Small intestine (tissue), 7 donors: ENCODE measurements around the gene PDE6A. TPM values are rescaled to one million over a fixed set of nuclear protein-coding genes. Genes with fewer than 3 reads are reported as not detected.

Experiments
- DNase-seq, 2 donors: peaks; one replicate each; pipeline versions ENCODE4 v3.0.0 to v3.0.0-alpha.2; 2013
- FAIRE-seq: peaks from 2 replicates; lab custom pipeline; 2012; peaks lifted over from hg19 to GRCh38; lab: Jason Lieb, UNC
- H3K27ac ChIP-seq, 3 donors: one replicate each; pipeline ENCODE4 v1.5.1; 2013; ENCODE audit warnings: low read length in 2 of 3, mild to moderate bottlenecking in 2 of 3, control low read depth in 1 of 3, inconsistent platforms in 1 of 3, low read depth in 1 of 3, moderate library complexity in 1 of 3
- H3K27me3 ChIP-seq, 3 donors: one replicate each; pipeline ENCODE4 v1.6.1; 2013; ENCODE audit warnings: low read length in 3 of 3, inconsistent platforms in 1 of 3; ENCODE audit not compliant: control insufficient read depth in 3 of 3, insufficient read depth in 3 of 3
- H3K36me3 ChIP-seq, 3 donors: one replicate each; pipeline ENCODE4 v1.6.1; 2013; ENCODE audit warnings: low read length in 3 of 3, inconsistent platforms in 1 of 3, low read depth in 1 of 3, mild to moderate bottlenecking in 1 of 3, moderate library complexity in 1 of 3; ENCODE audit not compliant: control insufficient read depth in 3 of 3, insufficient read depth in 2 of 3
- H3K4me1 ChIP-seq, 3 donors: one replicate each; pipeline ENCODE4 v1.6.1; 2013; ENCODE audit warnings: low read length in 2 of 3, inconsistent platforms in 1 of 3, low read depth in 1 of 3, mild to moderate bottlenecking in 1 of 3, moderate library complexity in 1 of 3; ENCODE audit not compliant: control insufficient read depth in 3 of 3, insufficient read depth in 2 of 3
- H3K4me3 ChIP-seq, 3 donors: one replicate each; pipeline ENCODE4 v1.5.1; 2013; ENCODE audit warnings: low read length in 3 of 3, control low read depth in 1 of 3, inconsistent platforms in 1 of 3, low read depth in 1 of 3, mild to moderate bottlenecking in 1 of 3, moderate library complexity in 1 of 3
- H3K9me3 ChIP-seq, 2 donors: one replicate each; pipeline ENCODE4 v1.6.1; 2013; ENCODE audit warnings: low read depth in 1 of 2, low read length in 1 of 2; ENCODE audit not compliant: control insufficient read depth in 2 of 2, insufficient read depth in 1 of 2
- WGBS, 3 donors: extraction: QIAGEN DNeasy Blood & Tissue Kit; methylation state at CpG; one replicate each; pipeline ENCODE4 v1.1.7; 2013; 5-methylcytosine and 5-hydroxymethylcytosine counted together
- polyA plus RNA-seq, 4 donors: library from polyadenylated mRNA; stranded (reverse) in 3 of 4; unstranded in 1 of 4; fragments of 200-250 nt in 3 of 4; fragments of 120-200 nt in 1 of 4; gene quantifications; one replicate each; pipeline versions ENCODE4 v1.2.1 to v1.2.3, GENCODE V29; 2013
- donor health status: healthy with polysubstance abuse.
- donor health status: control.
- donor health status: control.
- donor health status: Bipolar disorder and iron deficiency.
- donor health status: healthy.

The PDE6A gene
- polyA plus RNA-seq, 4 donors: 0.03 to 1.3 TPM; not detected in 2

GRCh38 chr5:149938279-149938678 lies 6.3 kb downstream of the PDE6A start:
- H3K27ac ChIP-seq: peak overlapping the region in 1 of 3 donors; percentile 86
- 36 to 40% (median 38%) methylated on average over 2 of the region's 2 CpGs for WGBS, 3 donors
- peak in 1 of 2 donors; percentile 58 for DNase-seq

GRCh38 chr5:149937610-149938009 lies 7.0 kb downstream of the PDE6A start:
- H3K27me3 ChIP-seq: no peaks in the 10 kb centered on the region
- no peak overlapping the region for H3K4me3 ChIP-seq
- peak in 1 of 2 donors; percentile 33 for DNase-seq
- H3K4me1 ChIP-seq: peaks cover 0 to 49% (median 0%) of the 10 kb centered on the region in 3 donors
- 10 to 52% (median 35%) methylated on average over 1 of the region's 1 CpG for WGBS, 3 donors
- FAIRE-seq: no peak
- H3K27ac ChIP-seq: no peak overlapping the region
- H3K9me3 ChIP-seq: no peaks in the 10 kb centered on the region
- H3K36me3 ChIP-seq: no peaks in the 10 kb centered on the region

More at GRCh38 chr5:149938279-149938678, 6.3 kb downstream of the PDE6A start:
- Histone ChIP-seq H3K9me3 (no peaks in the 10 kb centered on the region), H3K4me1 (peaks cover 0 to 50% (median 0%) of the 10 kb centered on the region in 3 donors), H3K4me3 (no peak overlapping the region), H3K27me3 (no peaks in the 10 kb centered on the region), H3K36me3 (no peaks in the 10 kb centered on the region)
- FAIRE-seq: no peak

- WGBS, 3 donors: 85 to 93% (median 90%) methylated on average over 3 of the region's 3 CpGs
- no peak overlapping the region for H3K27ac ChIP-seq
- H3K36me3 ChIP-seq: no peaks in the 10 kb centered on the region
- no peak overlapping the region for H3K4me3 ChIP-seq
- FAIRE-seq: no peak
- no peaks in the 10 kb centered on the region for H3K27me3 ChIP-seq
- H3K9me3 ChIP-seq: no peaks in the 10 kb centered on the region
- H3K4me1 ChIP-seq: peaks cover 0 to 40% (median 0%) of the 10 kb centered on the region in 3 donors
- DNase-seq: no peak
Measured at GRCh38 chr5:149936700-149937091, 7.9 kb downstream of the PDE6A start.

GRCh38 chr5:149936044-149936699 lies 8.4 kb downstream of the PDE6A start:
- H3K36me3 ChIP-seq: no peaks in the 10 kb centered on the region
- WGBS, 3 donors: 76 to 86% (median 85%) methylated on average over 1 of the region's 1 CpG
- no peak for DNase-seq
- peaks cover 0 to 35% (median 0%) of the 10 kb centered on the region in 3 donors for H3K4me1 ChIP-seq
- H3K27ac ChIP-seq: no peak overlapping the region
- no peaks in the 10 kb centered on the region for H3K27me3 ChIP-seq
- FAIRE-seq: no peak
- no peak overlapping the region for H3K4me3 ChIP-seq
- H3K9me3 ChIP-seq: no peaks in the 10 kb centered on the region

- no peak for FAIRE-seq
- Histone ChIP-seq H3K4me3 (no peak overlapping the region), H3K4me1 (peaks cover 0 to 34% (median 0%) of the 10 kb centered on the region in 3 donors), H3K27ac (no peak overlapping the region), H3K27me3 (no peaks in the 10 kb centered on the region), H3K9me3 (no peaks in the 10 kb centered on the region), H3K36me3 (no peaks in the 10 kb centered on the region)
- 77 to 89% (median 89%) methylated on average over 8 of the region's 8 CpGs for WGBS, 3 donors
- no peak for DNase-seq
Measured at GRCh38 chr5:149935431-149935901, 9.1 kb downstream of the PDE6A start.

GRCh38 chr5:149932445-149933350 lies 11.9 kb downstream of the PDE6A start:
- DNase-seq (no peak), FAIRE-seq (no peak)
- no peaks in the 10 kb centered on the region for H3K9me3 ChIP-seq
- H3K4me3 ChIP-seq: no peak overlapping the region
- no peaks in the 10 kb centered on the region for H3K36me3 ChIP-seq
- H3K27me3 ChIP-seq: no peaks in the 10 kb centered on the region
- WGBS, 3 donors: 76 to 90% (median 81%) methylated on average over 25 of the region's 25 CpGs
- H3K4me1 ChIP-seq: peaks cover 0 to 11% (median 0%) of the 10 kb centered on the region in 3 donors
- H3K27ac ChIP-seq: no peak overlapping the region

- Histone ChIP-seq H3K4me3 (no peak overlapping the region), H3K36me3 (no peaks in the 10 kb centered on the region), H3K27ac (no peak overlapping the region), H3K9me3 (no peaks in the 10 kb centered on the region), H3K4me1 (peaks cover 0 to 11% (median 0%) of the 10 kb centered on the region in 3 donors), H3K27me3 (no peaks in the 10 kb centered on the region)
- WGBS, 3 donors: 78 to 90% (median 82%) methylated on average over 14 of the region's 14 CpGs
- DNase-seq (no peak), FAIRE-seq (no peak)
Measured at GRCh38 chr5:149931992-149932436, 12.6 kb downstream of the PDE6A start.
